Measurements from ENCODE around the gene NECAB2.

DNA sequence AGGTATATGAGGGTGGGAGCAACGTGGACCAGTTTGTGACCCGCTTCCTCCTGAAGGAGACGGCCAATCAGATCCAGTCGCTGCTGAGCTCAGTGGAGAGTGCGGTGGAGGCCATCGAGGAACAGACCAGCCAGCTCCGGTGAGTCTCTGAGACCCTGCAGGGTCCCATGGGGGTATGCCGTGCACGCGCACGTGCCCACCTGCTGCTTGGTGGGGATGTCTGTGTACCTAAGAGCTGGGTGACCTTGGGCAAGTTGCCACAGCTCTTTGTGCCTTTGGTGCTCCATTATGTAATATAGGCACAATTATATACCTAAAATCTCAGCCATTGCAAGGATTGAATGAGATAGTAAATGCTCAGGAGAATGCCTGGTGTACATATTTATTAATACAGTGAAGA lies 22.4 kb downstream of the NECAB2 start:
- TF ChIP-seq, protein P1, sequence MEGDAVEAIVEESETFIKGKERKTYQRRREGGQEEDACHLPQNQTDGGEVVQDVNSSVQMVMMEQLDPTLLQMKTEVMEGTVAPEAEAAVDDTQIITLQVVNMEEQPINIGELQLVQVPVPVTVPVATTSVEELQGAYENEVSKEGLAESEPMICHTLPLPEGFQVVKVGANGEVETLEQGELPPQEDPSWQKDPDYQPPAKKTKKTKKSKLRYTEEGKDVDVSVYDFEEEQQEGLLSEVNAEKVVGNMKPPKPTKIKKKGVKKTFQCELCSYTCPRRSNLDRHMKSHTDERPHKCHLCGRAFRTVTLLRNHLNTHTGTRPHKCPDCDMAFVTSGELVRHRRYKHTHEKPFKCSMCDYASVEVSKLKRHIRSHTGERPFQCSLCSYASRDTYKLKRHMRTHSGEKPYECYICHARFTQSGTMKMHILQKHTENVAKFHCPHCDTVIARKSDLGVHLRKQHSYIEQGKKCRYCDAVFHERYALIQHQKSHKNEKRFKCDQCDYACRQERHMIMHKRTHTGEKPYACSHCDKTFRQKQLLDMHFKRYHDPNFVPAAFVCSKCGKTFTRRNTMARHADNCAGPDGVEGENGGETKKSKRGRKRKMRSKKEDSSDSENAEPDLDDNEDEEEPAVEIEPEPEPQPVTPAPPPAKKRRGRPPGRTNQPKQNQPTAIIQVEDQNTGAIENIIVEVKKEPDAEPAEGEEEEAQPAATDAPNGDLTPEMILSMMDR (IDR thresholded peaks at IDR 0.05): no peak
- no peak for TF ChIP-seq POLR2A (IDR thresholded peaks at IDR 0.05)

Measured in prostate gland (tissue), 2 donors.